GM21390 (cell line): Measurements from ENCODE around the gene SORCS2.
"Not testable (repeated sequence)": the region's sequence is repeated elsewhere in the genome, so short reads cannot be mapped to it uniquely, and the experiment has no call there.

Experiments
- ATAC-seq: cut with Tn5 transposase; IDR thresholded peaks from one replicate; pipeline ENCODE4 v1.9.1; 2021; ENCODE audit not compliant: unreplicated experiment

SORCS2 gene

DNA sequence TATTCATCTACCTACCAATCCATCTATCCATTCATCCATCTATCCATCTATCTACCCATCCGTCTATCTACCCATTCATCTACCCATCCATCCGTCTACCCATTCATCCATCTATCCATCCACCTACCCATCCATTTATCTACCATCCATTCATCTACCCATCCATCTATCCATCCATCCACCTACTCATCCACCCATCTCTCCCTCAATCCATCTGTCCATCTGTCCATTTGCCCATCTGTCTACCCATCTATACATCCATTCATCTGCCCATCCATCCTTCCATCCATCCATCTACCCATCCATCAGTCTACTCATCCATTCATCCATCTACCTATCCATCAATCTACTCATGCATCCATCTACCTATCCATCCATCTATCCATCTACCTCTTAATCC is 369.2 kb downstream of the SORCS2 start:
- no peak for ATAC-seq

DNA sequence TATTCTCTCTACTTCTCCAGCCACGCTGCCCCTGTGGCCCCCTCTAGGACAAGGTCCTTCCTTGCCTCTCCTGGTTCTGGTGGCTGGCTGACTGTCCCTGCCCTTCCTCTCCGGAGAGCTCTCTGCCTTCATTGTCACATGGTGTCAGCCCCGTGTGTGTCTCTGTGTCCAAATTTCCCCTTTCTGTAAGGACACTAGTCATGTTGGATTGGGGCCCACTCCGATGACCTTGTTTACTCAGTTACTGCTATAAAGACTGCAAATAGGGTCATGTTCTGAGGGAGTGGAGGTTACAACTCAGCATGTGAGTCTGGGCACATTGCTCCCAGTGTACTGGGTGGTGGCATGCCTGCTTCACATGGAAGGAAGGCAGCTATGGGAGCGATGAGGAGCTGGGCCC is 371.9 kb downstream of the SORCS2 start:
- ATAC-seq, result no peak

DNA sequence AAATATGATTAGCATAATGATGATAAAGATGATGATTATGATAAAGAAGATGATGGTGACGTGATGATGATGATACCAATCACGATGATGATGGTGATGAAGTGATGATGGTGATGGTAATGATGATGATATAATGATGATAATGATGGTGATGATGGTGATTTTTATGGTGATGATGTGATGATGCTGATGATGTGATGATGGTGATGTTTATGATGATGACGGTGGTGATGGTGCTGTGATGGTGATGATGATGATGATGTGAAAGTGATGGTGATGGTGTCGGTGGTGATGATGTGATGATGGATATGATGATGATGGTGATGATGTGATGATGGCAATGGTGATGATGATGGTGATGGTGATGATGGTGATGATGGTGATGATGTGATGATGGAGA is 373.1 kb downstream of the SORCS2 start:
- ATAC-seq, result no peak

DNA sequence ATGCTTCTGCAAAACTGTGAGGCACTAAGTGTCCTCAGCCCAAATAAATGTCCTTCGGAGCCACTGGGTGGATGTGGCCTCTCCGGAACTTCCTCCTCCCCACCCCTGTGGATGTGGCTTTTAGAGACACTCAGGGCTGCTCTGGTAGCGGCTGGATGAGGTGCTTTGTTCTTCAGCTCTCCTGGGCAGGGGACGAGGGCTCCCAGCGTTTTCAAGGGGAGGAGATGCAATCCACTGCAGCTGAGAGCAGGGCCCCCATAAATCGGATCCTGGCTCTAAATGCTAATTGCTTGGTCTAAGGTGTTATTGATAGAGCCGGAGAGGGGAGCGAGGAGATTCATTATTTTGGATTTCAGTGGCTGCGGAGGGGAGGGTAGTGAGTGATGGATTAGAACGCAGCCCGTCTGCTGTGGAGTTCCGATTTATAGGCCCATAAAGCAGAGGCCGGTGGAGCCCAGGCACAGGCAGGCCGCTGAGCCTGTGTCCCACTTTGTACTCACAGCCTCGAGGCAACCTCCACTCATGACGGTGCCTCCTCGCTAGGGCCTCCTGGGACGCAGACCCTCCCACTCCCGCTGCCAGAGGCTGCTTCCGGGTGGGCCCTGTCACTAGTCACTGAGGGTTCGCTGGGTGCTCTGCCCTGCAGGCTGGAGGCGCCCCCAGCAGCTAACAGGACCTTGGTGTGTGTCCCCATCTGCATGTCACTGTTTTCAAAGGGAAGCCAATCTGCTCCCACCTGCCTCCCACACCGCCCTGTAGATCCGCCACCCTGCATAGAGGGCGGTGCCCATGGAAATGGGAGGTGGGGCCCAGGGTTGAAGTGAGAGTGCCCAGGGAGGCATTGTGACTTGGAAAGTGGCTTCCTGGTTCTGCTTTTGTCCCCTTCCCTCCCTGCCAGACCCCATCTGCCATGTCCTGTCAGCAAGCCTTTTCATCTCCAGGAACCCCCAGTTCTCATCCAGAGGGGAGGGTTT is 377.8 kb downstream of the SORCS2 start:
- ATAC-seq, result no peak

DNA sequence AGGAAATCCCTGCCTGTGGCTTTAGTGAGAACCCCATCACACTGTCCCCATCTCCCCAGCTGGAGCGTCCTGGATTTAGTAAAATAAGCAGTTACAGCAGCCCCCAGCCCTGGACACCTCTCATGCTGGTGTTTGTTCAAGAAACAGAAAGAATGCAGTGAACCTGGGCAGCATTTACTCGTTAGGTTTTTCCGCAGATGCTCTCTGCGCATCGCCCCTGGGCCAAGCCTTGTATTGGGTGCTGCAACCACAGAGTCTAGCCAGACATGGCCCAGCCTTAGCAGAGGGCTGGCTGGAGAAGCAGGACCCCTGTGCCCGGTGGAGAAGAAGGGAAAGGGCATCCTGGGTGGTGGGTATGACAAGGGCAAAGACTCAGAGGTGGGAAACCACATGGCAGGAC is 378.7 kb downstream of the SORCS2 start:
- no peak for ATAC-seq

DNA sequence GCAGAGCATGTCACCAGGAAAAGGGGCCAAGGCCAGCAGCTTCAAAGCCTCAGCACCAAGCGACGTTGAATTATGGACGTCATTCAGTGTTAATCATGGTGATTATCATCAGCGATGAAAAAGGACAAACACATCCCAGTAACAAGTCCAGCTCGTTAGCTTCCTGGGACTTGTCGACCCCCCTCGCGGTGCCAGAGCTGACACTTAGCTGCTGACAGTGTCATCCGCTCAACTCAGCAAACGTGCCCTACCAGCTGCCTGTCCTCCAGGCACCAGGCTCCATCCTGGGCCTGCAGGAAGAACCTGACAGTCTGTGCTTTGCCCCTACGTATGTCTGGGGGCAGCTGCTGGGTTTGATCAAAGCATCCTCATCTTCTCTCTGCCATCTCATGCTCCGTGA is 379.4 kb downstream of the SORCS2 start:
- no peak for ATAC-seq

DNA sequence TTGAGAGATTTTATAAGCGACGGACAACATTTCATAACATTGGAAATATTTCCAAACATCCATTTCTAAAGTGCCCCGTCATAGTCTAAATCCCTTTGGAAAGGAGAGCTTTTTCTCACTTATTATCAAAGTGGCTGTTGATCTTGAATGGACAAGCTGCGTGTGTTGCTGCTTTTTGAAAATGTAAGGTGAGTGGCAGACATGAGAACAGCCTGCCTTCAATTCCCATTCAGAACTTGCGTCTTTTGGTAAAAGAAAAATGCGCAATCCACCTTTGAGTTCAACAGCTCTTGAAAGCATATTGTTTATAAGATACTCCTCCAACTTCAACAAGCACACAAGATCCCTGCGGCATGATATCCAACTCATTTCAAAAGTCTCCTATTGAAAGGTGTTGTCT is 380.6 kb downstream of the SORCS2 start:
- ATAC-seq, result no peak

DNA sequence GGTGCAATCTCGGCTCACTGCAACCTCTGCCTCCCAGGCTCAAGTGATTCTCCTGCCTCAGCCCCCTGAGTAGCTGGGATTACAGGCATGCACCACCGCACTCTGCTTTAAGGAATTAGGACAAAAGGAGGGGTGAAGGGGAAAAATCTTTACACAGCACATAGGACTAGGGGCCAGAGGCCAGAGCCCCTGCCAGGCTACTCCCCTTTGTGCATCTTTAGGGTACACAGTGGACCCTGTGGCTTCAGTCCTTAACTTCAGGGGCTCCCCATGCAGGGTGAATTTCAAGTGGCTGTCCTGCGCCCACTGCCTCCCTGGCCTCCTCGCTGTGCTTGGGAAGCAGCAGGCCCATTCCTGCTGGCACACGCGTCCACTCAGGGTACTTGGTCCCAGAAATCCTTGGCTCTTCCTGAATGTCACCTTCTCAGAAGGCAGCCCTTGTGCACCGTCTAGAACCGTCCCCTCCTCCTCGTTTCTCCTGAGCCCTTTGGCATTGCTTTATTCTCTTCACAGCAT is 381.3 kb downstream of the SORCS2 start:
- ATAC-seq, result no peak

DNA sequence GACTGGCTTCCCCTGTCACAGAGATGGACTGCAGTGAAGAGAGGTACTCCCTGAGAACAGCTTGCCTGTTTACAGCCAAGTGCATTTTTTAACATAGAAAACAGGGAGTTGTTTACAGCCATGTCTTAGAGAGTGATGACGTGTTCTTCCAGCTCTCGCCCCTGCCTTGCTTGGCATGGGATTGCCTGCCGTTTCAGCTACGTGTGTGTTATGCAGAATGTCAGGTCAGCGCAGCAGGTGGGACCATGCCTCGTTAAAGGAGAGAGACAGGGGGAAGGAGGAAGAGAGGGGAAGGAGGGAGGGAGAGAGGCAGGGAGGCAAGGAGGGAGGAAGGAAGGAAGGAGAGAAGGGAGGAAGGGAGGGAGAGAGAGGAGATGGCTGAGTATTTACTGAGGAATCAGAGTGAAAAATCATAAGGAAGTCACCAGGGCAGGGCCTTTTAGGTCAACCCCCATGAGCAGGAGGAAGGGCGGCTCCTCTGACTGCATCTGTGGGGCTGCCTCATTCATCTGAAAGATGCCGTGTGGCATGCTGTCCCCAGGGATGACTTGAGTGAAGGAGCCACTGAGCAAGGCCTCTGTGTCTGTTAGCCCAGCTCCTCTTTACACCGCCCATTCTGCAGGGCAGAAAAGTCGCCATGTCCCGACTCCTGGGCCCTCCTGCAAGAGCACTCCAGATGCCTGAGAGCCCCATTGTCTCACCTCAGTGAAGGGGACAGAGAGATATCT is 382.1 kb downstream of the SORCS2 start:
- no peak for ATAC-seq

DNA sequence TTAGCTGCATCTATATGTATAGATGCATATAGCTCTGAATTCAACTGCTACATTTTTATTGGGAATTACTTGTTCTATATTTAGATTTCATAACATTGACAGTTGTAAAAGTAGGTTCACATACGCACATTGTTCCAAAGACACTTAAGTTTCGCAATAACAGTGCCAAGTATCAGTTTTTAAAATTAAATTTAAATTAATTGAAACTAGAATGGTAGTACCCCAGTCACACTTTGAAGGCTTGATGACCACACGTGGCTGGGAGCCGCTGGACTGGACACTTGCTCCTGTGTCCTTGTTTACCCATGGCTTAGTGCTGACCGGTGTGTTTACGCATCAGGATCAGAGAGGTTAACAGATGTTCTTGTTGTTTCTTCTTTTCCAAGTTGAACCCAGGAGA is 383.1 kb downstream of the SORCS2 start:
- no peak for ATAC-seq

DNA sequence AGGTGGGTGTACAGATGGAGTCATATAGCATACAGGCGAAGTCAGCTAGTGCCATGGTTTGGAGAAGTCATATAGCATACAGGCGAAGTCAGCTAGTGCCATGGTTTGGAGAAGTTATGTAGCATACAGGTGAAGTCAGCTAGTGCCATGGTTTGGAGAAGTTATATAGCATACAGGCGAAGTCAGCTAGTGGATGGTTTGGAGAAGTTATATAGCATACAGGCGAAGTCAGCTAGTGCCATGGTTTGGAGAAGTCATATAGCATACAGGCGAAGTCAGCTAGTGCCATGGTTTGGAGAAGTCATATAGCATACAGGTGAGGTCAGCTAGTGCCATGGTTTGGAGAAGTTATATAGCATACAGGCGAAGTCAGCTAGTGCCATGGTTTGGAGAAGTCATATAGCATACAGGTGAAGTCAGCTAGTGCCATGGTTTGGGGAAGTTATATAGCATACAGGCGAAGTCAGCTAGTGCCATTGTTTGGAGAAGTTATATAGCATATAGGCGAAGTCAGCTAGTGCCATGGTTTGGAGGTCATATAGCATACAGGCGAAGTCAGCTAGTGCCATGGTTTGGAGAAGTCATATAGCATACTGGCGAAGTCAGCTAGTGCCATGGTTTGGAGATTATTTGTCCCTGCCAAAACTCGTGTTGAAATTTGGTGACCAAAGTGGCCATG is 385.2 kb downstream of the SORCS2 start:
- not testable (repeated sequence) for ATAC-seq

DNA sequence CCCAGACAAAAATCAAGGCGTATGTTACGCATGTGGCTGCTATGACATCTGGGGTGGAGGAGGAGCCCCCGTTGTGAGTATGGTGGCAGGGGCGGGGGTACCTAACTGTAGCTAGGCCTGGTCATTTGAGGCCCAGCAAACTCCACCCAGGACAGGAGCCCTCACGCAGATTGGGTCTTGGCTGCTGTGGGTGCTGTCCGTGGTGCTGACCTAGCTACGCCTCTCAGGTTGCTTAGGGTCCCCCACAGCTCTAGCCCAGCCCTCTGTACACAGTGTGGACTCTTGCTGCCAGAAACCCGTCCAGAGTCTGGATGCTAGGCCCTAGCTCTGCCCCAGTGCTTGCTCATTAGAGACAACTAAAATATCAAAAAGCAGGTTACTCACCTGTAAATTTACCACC is 389.1 kb downstream of the SORCS2 start:
- ATAC-seq, result no peak

DNA sequence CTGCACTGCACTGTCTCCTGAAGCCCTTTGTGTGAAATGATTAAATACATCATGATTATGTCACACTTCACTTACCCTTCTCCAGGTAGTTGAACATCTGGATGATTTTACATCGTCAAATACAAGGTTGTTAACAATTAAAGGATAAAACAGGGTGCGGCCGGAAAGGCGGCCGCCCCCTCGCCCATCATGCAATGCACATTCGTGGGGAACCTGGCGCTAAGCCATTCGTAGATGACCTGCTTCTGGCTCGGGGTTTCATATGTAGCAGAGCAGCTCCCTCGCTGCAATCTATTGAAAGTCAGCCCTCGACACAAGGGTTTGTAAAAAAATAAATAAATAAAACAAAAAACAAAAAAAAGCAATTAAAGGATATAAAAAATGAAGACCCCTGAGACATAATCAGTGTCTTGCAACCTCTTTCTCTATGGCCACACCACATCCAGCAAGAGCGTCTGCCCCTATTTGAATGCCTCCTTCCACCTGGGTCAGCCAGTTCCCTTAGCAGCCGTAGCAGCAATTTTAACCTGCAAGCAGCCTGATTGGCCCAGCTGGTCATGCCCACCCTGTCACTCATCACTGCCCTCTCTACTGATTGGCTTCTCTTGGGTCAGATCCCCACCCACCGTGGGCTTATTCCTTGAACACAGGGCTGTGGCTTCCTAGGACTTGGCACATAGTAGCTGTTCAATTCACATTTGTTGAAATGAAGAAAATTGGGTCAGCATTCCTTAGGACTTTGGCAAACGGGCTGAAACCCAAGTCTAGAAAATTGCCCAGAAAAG is 390.2 kb downstream of the SORCS2 start:
- ATAC-seq, result no peak

DNA sequence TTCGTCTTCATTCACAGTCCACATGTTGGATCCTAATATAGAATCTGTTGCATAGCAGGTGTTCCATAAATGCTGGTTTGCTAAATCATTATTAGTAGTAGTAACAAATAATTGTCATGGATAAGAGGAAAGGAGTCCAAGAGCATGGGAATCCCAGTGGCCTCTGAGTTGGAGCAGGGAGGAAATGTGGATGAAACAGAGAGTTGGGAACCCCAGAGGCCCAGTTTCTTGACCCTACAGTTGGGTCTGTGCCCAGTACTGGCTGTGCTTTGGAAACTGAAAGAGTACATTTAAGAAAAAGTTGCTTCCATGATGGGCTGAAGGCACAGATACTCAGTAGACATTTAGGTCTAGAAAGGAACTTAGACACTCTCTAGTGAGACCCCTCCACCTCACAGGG is 391.8 kb downstream of the SORCS2 start:
- no peak for ATAC-seq

DNA sequence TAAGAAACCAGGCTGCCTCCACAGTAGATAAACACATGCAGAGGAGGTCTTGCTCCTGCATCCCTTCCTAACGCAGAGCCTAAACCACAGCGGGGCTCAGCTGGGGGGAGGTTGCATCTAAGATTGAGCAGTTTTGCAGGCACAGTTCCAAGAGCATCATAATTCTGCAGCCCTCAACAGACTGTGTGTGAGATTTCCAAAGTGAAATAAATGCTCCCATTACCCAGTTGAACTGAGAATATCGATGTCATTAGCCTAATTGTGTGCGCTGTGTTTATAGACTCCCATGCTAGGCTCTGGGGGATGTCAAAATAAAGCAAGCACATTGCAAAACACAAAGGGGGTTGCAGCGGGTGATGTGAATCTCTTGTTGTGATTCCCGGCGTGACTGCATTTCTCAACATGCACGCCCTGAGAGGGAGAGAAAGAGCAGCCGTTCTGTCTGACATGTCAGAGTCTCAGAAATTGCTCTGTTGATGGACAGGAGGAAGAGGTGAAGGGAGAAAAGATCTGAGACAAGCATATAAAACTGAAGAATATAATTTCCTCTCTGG is 392.3 kb downstream of the SORCS2 start:
- ATAC-seq, result no peak

DNA sequence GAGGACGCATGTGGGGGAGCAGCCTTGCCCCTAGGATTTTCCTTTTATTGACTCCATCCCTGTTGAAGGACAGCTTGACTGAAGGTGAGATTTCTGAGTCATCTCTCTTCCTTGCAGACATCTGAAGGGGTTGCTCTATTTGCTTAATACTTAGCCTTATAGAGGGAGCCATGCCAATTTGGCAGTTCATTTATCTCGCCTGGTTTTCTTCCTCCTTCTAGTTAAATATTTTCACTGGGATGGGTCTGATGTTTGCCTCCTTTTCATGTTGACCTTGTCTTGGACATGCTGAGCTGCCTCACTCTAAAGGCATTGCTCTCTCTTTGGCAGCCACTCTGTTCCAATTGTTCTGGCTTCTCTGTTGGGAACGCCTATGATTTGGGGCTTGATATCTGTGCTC is 393.4 kb downstream of the SORCS2 start:
- ATAC-seq, result no peak

DNA sequence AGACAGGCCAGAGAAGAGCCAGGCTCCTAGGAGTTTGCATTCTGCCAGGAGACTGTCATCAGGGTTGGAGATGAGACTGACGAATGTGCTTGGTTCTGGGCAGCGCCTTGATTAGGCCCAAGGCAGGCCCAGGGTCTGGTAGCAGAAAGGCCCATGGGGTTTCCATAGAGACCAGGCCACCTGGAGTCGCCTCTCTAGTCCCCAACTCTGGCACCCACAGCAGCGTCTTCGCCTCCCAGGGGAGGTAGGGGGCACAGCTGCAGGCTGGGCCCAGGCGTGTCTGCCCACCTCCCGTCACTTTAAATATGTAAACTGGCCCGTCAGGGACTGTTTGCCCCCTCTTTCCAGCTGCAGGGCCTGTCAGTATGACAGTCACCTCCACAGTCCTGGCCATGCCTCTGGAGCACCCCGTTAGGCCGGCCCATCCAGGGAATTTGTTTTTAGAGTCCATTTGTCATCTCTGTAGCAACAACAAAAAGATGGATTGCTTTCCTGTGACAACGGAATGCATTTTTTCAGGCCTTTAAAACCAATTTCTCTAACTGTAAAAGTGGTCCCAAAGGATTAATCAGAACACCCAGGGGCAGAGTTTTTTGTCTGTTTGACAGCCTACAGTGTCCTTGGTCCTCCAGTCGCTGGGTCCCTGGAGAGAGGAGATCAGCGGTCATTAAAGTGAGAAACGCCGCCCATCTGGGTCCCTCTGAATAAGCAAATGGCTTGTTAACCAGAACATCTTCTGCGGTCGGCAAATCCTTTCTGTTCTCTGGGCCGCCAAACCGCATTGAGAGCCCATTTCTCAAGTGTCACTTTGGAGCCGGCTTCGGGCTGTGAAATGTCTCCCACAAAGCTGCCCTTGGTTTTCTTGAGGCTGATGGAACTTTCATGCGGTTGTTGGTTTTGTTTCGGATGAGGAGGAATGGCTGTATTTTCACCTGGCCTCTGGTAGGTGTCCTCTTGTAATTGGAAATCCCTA is 395.4 kb downstream of the SORCS2 start:
- ATAC-seq, result no peak

DNA sequence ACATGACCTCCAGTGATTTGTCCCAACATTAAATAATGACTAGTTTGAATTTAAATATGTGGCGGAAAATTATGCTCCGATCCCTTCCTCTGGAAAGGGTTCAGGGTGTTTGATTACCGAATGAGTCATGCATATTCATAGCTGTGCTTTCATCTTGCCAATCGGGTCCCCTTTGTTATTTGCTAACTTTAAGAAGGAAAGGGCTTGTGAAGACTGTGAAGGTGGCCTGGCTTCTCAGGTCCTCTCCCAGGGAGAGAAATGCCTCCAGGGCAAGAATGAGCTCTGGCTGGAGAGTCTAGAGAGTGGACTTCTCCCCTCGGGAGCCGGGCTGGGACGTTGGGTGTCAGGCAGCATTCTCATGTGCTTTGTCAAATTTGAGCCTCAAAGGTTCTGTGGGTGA is 397.9 kb downstream of the SORCS2 start:
- ATAC-seq, result no peak

DNA sequence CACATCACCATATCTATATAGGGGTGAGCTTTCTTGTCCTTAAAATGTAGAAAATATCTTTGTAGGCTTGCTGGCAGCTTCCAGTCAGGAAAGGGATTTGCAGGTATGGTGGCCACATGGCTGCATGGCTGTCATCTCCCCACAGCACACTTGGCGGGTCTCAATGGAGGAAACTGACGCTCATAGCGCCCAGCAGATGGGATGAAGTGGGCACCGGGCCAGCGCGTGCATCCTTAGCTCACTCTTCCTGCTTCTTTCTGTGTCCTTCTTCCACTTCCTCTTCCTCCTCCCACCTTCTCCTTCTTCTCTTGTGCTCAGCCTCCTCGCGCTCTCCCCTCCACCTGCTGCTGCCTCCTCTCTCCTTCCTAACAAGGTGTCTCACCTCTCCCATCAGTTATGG is 398.6 kb downstream of the SORCS2 start:
- no peak for ATAC-seq
